Hematopoietic multipotent progenitor cell treated with erythropoietin and hydrocortisone succinate and interleukin-3 and kit ligand, for 8 days (in vitro differentiated cells): ENCODE results near the gene MAML1.
A peak's percentile ranks its signal among the peaks of the same experiment; 100 is the strongest.
"Not testable (repeated sequence)": the region's sequence is repeated elsewhere in the genome, so short reads cannot be mapped to it uniquely, and the experiment has no call there.

Source experiments
- DNase-seq: peaks from one replicate; pipeline ENCODE4 v3.0.0-alpha.2; 2015

Gene MAML1

DNA sequence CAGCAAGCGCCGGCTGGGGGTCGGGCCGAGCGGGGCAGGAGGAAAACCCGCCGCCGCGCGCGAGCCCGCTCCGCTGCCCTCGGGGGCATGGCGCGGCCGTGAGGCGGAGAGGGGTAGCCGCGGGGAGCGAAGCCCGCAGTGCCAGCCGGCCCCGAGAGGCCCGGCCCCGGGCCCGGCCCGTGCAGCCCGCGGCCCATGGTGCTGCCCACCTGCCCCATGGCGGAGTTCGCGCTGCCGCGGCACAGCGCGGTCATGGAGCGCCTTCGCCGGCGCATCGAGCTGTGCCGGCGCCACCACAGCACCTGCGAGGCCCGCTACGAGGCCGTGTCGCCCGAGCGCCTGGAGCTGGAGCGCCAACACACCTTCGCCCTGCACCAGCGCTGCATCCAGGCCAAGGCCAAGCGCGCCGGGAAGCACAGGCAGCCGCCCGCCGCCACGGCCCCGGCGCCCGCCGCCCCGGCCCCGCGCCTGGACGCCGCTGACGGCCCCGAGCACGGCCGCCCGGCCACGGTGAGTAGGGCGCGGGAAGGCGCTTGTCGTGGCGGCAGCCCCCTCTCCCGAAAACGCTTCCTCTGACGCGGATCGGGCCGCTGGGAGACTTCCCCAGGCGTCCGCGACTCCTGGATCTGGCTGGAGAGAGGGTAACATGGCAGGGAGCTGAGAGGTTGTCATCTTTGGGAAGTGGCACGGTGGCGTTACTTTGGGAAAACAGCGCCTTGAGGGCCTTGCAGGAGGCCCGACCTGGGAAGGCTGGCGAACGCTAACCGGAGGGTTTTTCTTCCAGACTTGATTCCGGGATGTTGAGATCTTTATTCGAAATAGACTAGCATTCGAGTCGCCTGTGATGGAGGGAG, 523 bp downstream of the MAML1 start:
- peak; percentile 30 for DNase-seq

GRCh38 chr5:179733772-179734126, 1.1 kb downstream of the MAML1 start:
- no peak for DNase-seq

DNA sequence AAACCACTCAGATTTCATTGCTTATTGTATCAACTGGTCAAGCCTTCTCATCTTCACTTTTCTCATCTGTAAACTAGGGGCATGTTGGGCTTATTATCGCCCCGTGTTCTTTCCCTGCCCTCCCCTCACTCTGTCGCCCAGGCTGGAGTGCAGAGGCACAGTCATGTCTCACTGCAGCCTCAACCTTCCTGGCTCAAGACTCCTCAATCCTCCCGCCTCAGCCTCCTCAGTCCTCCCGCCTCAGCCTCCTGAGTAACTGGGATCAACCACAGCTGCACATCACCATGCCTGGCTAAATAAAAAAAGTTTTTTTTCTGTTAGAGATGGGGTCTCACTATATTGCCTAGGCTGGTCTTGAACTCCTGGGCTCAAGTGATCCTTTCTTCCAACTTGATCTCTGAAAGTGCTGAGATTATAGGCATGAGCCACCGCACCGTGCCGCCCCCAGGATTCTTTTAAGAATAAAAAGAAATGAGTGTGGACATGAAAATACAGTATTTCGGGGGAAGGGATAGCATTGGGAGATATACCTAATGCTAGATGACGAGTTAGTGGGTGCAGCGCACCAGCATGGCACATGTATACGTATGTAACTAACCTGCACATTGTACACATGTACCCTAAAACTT, 2.0 kb downstream of the MAML1 start:
- DNase-seq, result peak; percentile 14

DNA sequence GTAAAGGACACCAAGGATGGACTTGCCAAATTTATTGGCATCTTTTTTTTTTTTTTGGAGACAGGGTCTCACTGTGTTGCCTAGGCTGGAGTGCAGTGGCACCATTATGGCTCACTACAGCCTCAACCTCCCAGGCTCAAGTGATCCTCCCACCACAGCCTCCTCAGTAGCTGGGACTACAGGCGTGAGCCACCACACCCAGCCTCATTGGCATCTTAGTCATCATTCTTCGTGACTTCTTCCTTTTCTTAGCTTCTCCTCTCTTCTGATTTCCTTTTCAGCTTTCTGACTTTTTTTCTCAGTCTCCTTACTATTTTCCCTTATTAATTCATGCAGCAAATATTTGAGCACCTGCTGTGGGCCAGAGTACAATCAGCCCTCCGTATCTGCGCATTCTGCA, 6.1 kb downstream of the MAML1 start:
- DNase-seq, result no peak

DNA sequence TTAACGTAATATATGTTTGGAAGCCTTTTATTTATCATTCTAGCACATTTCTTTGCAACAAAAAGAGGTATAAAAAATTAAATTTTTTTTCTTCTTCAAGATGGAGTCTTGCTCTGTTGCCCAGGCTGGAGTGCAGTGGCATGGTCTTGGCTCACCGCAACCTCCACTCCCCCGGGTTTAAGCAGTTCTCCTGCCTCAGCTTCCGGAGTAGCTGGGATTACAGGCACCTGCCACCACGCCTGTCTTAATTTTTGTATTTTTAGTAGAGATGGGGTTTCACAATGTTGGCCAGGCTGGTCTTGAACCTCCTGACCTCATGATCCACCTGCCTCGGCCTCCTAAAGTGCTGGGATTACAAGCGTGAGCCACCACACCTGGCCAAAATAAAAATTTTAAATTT, 11.5 kb downstream of the MAML1 start:
- DNase-seq, result not testable (repeated sequence)

- DNase-seq, result no peak
These were observed 14.2 kb downstream of the MAML1 start for GRCh38 chr5:179746872-179747271.

DNA sequence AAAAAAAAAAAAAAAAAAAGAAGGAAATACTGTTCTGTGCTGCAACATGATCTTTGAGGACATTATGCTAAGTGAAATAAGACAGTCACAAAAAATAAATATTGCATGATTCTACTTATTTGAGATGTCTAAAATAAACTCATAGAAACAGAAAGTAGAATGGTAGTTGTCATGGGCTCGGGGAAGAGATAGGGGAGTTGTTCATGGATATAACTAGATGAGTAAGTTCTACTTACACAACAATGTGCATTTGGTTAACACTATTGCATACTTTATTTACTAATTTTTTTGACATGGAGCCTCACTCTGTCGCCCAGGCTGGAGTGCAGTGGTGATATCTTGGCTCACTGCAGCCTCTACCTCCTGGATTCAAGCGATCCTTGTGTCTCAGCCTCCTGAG, 15.2 kb downstream of the MAML1 start:
- DNase-seq, result no peak

- no peak for DNase-seq
These were observed 17.4 kb downstream of the MAML1 start for GRCh38 chr5:179749857-179750508.

- DNase-seq, result no peak
These were observed 21.3 kb downstream of the MAML1 start for GRCh38 chr5:179753971-179754370.

- no peak for DNase-seq
These were observed 22.4 kb downstream of the MAML1 start for GRCh38 chr5:179755022-179755421.

- DNase-seq, result no peak
These were observed 26.3 kb downstream of the MAML1 start for GRCh38 chr5:179758955-179759354.

DNA sequence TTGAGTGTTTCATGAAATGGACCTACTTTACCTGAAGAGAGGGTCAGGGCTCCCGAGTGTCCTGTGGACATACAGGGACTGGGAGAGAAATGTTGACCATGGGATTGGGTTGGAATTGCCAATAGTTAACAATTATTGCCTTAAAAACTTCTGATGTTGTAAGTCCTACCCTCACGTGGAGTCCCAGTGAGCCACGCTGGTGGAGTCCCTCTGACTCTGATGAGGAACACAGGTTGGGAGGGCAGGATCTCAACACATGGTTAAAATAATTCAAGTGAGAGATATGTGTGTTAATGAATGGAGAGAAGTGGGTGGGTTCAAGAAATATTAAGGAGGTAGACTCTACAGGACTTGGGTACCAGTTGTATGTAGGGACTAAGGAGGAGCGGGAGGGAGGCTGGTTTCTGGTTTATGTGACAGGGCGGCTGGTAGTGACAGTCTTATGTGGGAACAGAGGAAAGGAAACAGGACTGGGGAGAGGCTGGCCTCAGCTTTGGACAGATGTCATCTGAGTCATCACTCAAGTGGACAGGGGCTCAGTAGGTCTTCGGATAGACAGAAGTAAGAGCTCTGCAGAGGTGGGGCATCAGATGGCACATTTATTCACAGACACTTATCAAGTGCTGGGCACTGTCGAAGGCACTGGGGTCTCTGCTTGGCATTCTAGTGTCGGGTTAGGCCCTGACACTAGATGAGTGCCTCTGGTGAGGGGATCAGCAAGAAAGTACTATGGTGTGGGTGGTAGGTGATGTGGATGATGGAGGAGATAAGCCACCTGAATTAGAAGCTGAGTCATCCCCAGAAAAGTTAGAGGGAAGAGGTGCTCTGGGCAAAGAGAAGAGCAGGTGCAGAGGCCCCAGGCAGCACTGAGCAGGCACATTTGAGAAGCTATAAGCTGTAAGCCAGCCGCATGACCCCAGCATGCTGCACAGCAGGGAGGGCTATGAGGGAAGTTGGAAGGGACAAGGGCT, 27.2 kb downstream of the MAML1 start:
- DNase-seq, result no peak

GRCh38 chr5:179762079-179762780, 29.6 kb downstream of the MAML1 start:
- peak; percentile 55 for DNase-seq

GRCh38 chr5:179762781-179763176, 30.2 kb downstream of the MAML1 start:
- peak; percentile 28 for DNase-seq

GRCh38 chr5:179763215-179763945, 30.8 kb downstream of the MAML1 start:
- peak; percentile 72 for DNase-seq

GRCh38 chr5:179764056-179764455, 31.4 kb downstream of the MAML1 start:
- no peak for DNase-seq

GRCh38 chr5:179765400-179765799, 32.8 kb downstream of the MAML1 start:
- peak; percentile 38 for DNase-seq

DNA sequence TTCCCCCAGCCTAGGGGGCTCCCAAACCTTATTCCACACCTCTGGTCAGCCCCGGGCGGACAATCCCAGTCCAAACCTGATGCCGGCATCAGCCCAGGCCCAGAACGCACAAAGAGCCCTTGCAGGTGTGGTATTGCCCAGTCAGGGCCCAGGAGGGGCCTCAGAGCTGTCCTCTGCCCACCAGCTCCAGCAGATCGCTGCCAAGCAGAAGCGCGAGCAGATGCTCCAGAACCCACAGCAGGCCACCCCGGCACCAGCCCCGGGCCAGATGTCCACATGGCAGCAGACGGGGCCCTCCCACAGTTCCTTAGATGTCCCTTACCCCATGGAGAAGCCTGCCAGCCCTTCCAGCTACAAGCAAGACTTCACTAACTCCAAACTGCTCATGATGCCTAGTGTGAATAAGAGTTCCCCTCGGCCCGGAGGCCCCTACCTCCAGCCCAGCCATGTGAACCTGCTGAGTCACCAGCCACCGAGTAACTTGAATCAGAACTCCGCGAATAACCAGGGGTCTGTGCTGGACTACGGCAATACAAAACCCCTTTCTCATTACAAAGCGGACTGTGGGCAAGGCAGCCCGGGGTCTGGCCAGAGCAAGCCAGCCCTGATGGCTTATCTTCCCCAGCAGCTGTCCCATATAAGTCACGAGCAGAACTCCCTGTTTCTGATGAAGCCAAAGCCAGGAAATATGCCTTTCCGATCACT, 33.6 kb downstream of the MAML1 start:
- peak; percentile 49 for DNase-seq

DNA sequence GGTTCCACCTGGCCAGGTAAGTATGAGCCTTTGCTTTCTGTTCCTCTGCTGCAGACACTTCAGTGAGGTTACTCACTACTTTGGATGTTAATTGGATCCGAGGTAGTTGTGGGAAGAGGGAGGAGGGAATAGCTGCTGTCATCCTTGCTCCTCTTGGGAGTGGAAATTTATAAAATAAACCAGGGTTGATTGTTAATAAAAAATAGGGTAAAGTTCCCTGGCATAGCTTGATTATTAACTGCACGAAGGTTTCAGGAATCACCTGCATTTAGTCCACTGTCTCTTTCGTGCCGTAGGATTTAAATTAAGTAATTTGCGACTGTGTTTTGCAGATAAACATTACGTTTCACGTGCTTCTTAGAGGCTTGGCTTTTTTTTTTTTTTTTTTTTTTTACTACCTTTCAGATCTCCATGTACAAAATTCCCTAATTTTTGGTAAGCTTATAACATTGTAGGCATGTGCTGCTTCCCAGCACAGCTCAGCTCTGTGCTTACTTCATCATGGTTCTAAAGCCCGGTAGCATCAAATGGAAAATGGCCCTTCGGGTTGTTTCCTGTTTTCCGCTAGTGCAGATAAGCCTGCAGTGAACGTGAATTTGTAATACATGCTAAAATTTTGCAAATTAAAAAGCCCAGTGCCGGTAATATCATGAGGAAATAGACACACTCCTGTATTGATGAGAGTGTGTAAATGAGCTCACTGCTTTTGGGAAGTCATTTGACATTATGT, 34.3 kb downstream of the MAML1 start:
- DNase-seq, result no peak

DNA sequence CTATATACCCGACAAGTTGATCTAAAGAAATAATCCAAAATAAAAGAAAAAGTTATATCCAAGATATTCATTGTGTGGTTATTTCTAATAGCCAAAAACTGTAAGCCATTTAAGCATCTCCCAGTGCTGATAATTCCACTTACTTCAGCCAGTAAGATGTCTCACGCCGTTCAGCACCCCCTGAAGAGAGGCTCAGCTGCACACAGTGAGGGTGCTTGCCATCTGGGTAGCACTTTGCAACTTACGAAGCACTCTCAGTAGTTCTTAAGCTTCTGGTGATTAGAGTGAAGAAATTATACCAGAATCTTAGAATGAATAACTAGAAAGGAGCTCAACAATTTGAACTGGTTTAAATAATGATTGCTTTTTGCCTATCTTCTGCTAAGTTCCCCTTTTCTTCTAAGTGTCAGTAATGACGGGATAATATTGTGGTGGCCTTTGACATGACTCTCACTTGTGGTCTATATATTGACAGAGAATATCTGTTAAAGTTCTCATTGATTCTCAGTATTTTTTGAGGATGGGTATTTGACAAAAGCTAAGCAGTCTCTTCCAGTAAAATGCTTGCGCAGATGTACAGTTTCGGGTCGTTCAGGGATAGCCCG, 35.0 kb downstream of the MAML1 start:
- DNase-seq, result no peak
